Thyroid gland (tissue), 4 donors: ENCODE data around the gene SLCO2A1. TPM values are rescaled to one million over a fixed set of nuclear protein-coding genes. Genes with fewer than 3 reads are reported as not detected.

ENCODE experiments used
- DNase-seq, 2 donors: peaks; one replicate each; pipeline ENCODE4 v3.0.0-alpha.2; 2019
- H3K27ac ChIP-seq, 3 donors: fragments of 200-600 bp; sonication (generic); 1 replicate in 2 of 3; 2 replicates in 1 of 3; pipeline ENCODE4 v1.5.1; 2016 to 2019; ENCODE audit warnings: mild to moderate bottlenecking in 1 of 3, moderate library complexity in 1 of 3
- H3K27me3 ChIP-seq: fragments of 200-600 bp; sonication (generic); one replicate; pipeline ENCODE4 v1.5.1; 2019
- H3K36me3 ChIP-seq, 2 donors: fragments of 200-600 bp; sonication (generic); one replicate each; pipeline ENCODE4 v1.5.1; 2016 to 2019
- H3K4me1 ChIP-seq, 2 donors: fragments of 200-600 bp; sonication (generic); one replicate each; pipeline ENCODE4 v1.5.1; 2017 to 2019
- H3K4me3 ChIP-seq, 3 donors: fragments of 200-600 bp; sonication (generic); replicated peaks in 1 of 3; 1 replicate in 2 of 3; 2 replicates in 1 of 3; pipeline ENCODE4 v1.5.1; 2016; ENCODE audit warnings: mild to moderate bottlenecking in 1 of 3
- H3K9me3 ChIP-seq: fragments of 200-600 bp; sonication (generic); one replicate; pipeline ENCODE4 v1.5.1; 2017
- POLR2A ChIP-seq, 2 donors: fragments of 450-650 bp; IDR thresholded peaks; one replicate each; pipeline ENCODE4 v1.6.1; 2017; ENCODE audit warnings: antibody characterized with exemption in 2 of 2, mild to moderate bottlenecking in 2 of 2, moderate library complexity in 1 of 2
- WGBS, 2 donors: methylation state at CpG; one replicate each; pipeline ENCODE4 v1.1.5; 2017; 5-methylcytosine and 5-hydroxymethylcytosine counted together
- intact Hi-C: fragments of 100-400 bp; cut with DNase I; formaldehyde crosslinking; loops from one replicate; pipeline ENCODE4 v1.15.1; 2023
- total RNA-seq, 4 donors: library from RNA; depleted of rRNA; stranded (reverse); fragments of >200 nt; gene quantifications; one replicate each; pipeline ENCODE4 v1.2.3, GENCODE V29; 2016
- TF ChIP-seq, protein P1 (sequence below), 6 experiments: fragments of 200-600 bp in 3 of 6; fragments of 450-650 bp in 3 of 6; sonication (generic) in 3 of 6; IDR thresholded peaks; one replicate each; pipeline ENCODE4 v1.5.1; 2016 to 2019; ENCODE audit warnings: antibody characterized with exemption in 6 of 6, mild to moderate bottlenecking in 2 of 6, inconsistent platforms in 1 of 6, moderate library complexity in 1 of 6

The SLCO2A1 gene
- total RNA-seq, 4 donors from 2014 or later, result 26.0 to 76.6 (median 41.0) TPM

DNA sequence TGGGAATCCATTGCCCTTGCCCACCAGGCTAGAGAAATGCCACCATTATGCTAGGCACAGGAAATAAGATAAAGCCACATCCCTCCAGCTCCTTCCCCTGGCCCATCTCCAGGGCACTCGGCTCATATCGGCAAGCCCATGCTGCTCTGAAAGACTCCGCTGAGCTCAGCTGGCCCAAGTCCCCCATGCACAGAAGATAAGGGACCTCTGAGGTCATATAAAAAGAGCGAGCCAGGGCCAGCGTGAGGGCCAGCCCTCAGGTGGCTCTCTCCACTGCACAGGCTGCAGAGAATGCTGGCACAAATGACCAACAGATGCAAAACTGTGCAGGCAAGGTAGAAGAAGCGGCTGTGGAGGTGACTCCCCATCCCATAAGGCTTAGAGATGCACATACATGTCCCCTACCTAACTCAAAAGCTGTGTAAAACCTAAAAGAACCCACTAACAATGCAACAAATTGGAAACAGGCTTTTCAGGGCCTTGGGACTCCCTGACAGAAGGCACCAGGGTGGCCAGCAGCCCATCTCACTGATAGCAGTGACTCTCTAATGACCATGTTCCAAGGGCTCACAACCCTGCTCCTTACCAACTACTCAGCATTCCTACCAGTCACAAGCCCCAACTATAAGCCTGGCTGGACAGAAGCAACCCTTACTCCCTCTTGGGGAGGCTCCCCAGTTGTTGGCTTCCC, 137.0 kb downstream of the SLCO2A1 start:
- Histone ChIP-seq H3K27ac (no peak overlapping the region), H3K4me3 (no peak overlapping the region), H3K36me3 (no peaks in the 10 kb centered on the region), H3K4me1 (peaks cover 6 to 11% of the 10 kb centered on the region in 2 donors), H3K27me3 (no peaks in the 10 kb centered on the region), H3K9me3 (no peaks in the 10 kb centered on the region)
- 75 to 80% methylated on average over 5 to 6 of the region's 6 CpGs for WGBS, 2 donors
- intact Hi-C loops, result no loop called here
- no peak for DNase-seq
- TF ChIP-seq, protein P1, sequence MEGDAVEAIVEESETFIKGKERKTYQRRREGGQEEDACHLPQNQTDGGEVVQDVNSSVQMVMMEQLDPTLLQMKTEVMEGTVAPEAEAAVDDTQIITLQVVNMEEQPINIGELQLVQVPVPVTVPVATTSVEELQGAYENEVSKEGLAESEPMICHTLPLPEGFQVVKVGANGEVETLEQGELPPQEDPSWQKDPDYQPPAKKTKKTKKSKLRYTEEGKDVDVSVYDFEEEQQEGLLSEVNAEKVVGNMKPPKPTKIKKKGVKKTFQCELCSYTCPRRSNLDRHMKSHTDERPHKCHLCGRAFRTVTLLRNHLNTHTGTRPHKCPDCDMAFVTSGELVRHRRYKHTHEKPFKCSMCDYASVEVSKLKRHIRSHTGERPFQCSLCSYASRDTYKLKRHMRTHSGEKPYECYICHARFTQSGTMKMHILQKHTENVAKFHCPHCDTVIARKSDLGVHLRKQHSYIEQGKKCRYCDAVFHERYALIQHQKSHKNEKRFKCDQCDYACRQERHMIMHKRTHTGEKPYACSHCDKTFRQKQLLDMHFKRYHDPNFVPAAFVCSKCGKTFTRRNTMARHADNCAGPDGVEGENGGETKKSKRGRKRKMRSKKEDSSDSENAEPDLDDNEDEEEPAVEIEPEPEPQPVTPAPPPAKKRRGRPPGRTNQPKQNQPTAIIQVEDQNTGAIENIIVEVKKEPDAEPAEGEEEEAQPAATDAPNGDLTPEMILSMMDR (IDR thresholded peaks at IDR 0.05), result no peak
- no peak for TF ChIP-seq POLR2A (IDR thresholded peaks at IDR 0.05)

DNA sequence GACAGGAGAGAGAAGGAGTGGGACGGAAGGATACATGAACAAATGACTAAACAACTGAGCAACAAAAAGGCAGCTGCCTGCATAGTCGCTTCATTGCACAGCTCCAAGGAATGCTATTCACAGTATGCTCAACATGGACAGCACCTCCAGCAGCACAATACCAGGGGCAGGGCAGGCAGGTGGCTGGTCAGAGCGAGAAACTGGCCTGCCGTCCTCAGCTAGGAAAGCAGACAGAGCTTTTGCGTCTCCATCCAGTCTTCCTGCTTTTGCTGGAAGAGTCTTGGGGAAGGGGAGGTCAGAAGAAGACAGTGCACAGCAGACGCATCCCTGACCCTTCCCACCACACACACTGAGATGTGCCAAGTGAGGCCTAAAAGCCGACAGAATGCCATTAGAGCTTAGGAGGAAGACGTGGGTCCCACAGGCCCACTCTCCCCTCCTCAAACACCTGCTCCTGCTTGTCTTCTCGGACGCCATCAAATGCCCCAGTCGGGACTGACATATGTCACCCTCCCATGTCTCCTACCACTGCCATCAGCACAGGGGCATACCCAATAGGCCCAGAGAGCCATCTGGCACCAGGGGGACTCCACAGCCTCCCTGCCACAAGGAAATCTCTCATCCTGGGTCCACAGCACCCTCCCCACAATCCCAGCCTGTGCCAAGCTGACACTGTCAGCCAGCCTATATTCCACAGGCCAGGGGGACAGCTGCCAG, 137.9 kb downstream of the SLCO2A1 start:
- no peaks in the 10 kb centered on the region for H3K27me3 ChIP-seq
- intact Hi-C loops, result no loop called here
- H3K9me3 ChIP-seq, result no peaks in the 10 kb centered on the region
- no peak overlapping the region for H3K4me3 ChIP-seq
- no peaks in the 10 kb centered on the region for H3K36me3 ChIP-seq
- no peak overlapping the region for H3K27ac ChIP-seq
- peaks cover 6 to 11% of the 10 kb centered on the region in 2 donors for H3K4me1 ChIP-seq
- no peak for DNase-seq
- WGBS, 2 donors, result 92 to 94% methylated on average over 11 of the region's 11 CpGs
- TF ChIP-seq, protein P1 (IDR thresholded peaks at IDR 0.05), result no peak
- no peak for TF ChIP-seq POLR2A (IDR thresholded peaks at IDR 0.05)

DNA sequence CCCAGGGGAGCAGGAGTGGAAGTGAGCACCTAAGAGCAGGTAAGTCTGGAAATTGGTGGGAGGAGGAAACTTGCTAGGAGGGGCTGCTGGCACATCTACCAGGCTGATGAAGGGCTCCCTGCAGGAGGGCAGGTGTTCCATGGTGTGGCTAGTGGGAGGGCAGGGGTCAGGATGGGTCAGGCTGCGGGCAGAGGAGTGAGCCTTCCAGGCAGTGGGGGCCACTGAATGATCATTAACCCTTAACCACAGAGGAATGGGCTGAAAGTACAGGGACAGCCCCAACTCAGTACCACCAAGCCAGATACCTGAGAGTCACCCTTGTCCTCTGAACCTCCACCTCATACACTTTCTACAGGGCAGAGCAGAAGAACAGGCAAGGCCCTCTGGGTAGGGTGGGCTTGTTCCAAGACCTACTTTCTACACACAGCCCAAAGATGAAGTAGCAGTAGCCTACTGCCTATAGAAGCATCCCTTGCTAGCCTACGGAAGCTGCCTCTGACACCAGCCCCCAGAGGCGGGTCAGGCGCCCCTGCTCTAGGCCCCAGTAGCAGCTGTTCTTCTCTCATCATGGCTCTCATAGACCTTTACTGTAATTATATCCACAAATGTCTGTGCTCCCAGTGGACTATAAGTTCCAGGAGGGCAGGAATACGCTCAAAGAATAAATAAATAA, 138.6 kb downstream of the SLCO2A1 start:
- Histone ChIP-seq H3K4me1 (peaks cover 6 to 9% of the 10 kb centered on the region in 2 donors), H3K27me3 (no peaks in the 10 kb centered on the region), H3K36me3 (no peaks in the 10 kb centered on the region), H3K4me3 (no peak overlapping the region), H3K9me3 (no peaks in the 10 kb centered on the region), H3K27ac (no peak overlapping the region)
- no peak for DNase-seq
- 96 to 97% methylated on average over 5 of the region's 5 CpGs for WGBS, 2 donors
- TF ChIP-seq POLR2A (IDR thresholded peaks at IDR 0.05), result no peak
- TF ChIP-seq, protein P1 (IDR thresholded peaks at IDR 0.05), result no peak
- intact Hi-C loops, result no loop called here

DNA sequence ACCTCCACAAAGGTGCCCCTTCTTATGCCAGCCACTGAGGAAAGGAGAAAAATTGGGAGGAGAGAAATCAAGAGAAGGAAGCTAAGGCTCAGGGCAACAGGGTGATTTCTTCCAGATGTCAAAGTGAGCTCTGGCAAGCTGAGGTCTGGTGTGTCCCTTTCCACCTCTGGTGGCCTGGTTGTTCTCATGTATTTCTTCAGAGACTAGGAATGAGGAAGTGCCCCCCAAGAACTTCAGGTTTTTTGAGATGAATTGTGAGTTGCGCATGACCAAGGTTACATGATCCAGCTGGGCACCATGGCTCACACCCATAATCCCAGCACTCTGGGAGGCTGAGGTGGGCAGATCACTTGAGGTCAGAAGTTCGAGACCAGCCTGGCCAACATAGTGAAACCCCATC, 139.7 kb downstream of the SLCO2A1 start:
- intact Hi-C loops, result no loop called here
- WGBS, 2 donors, result 92 to 93% methylated on average over 2 of the region's 2 CpGs
- H3K27me3 ChIP-seq, result no peaks in the 10 kb centered on the region
- H3K4me1 ChIP-seq, result peaks cover 6 to 7% of the 10 kb centered on the region in 2 donors
- H3K9me3 ChIP-seq, result no peaks in the 10 kb centered on the region
- DNase-seq, result no peak
- H3K4me3 ChIP-seq, result no peak overlapping the region
- H3K36me3 ChIP-seq, result no peaks in the 10 kb centered on the region
- no peak for TF ChIP-seq POLR2A (IDR thresholded peaks at IDR 0.05)
- TF ChIP-seq, protein P1 (IDR thresholded peaks at IDR 0.05), result no peak
- H3K27ac ChIP-seq, result no peak overlapping the region
